ENCODE results near the gene NFE2L1. TPM values are rescaled to one million over a fixed set of nuclear protein-coding genes. Genes with fewer than 3 reads are reported as not detected.
A peak's percentile ranks its signal among the peaks of the same experiment; 100 is the strongest.

NFE2L1 gene
- total RNA-seq, 1 donor from 2014 or later, result 28.5 TPM

DNA sequence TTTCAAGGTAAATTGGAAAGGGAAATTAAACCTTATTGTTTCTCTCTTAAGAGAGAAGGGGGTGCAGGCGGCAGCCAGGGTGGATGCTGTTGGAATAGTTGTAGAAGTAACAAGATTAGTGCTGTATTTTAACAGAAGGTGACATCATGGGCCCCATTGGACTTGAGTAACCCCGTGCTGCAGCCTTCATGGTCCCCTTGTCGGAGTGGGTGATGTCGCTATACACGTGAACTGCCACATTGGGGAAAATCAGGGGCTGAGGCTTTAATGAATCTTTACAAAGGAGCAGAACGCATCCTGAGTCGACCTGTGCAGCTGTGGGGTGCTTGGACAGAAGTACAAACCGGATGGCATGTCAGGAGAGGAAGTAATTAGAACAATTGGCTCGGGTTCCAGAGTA is 62.6 kb downstream of the NFE2L1 start:
- no peak for DNase-seq

Small RNAs within 50 kb of the gene (small RNA-seq; reads per million reads assigned to genes)
- gene AC004477.2, result not detected
- 27.2 reads per million, percentile 94 among the genes with 10 or more reads in this experiment for gene MIR152
- not detected for gene RNU6-1201P

Other genes with a start within 250 kb of the NFE2L1 start
- gene OSBPL7, start 226.6 kb upstream of the NFE2L1 start, total RNA-seq, result 4.5 TPM
- 9.7 TPM for gene MRPL10, start 216.8 kb upstream of the NFE2L1 start, total RNA-seq
- gene LRRC46, start 216.7 kb upstream of the NFE2L1 start, total RNA-seq, result not detected
- gene SCRN2, start 207.1 kb upstream of the NFE2L1 start, total RNA-seq, result 17.8 TPM
- 0.16 TPM for gene SP6, start 197.2 kb upstream of the NFE2L1 start, total RNA-seq
- 0.31 TPM for gene SP2, start 152.1 kb upstream of the NFE2L1 start, total RNA-seq
- gene PNPO, start 106.8 kb upstream of the NFE2L1 start, total RNA-seq, result 7.5 TPM
- not detected for gene PRR15L, start 90.5 kb upstream of the NFE2L1 start, total RNA-seq
- gene CDK5RAP3, start 77.2 kb upstream of the NFE2L1 start, total RNA-seq, result 61.6 TPM
- gene COPZ2, start 10.6 kb upstream of the NFE2L1 start, total RNA-seq, result 1.7 TPM
- gene CBX1, start 53.1 kb downstream of the NFE2L1 start, total RNA-seq, result 78.6 TPM
- 10.0 TPM for gene SNX11, start 59.4 kb downstream of the NFE2L1 start, total RNA-seq